Esophagus (tissue), 2 donors: ENCODE data around the gene ZFAND2A. TPM values are rescaled to one million over a fixed set of nuclear protein-coding genes. Genes with fewer than 3 reads are reported as not detected.
A peak's percentile ranks its signal among the peaks of the same experiment; 100 is the strongest.

Experiments
- H3K27ac ChIP-seq, 2 donors: one replicate each; pipeline ENCODE4 v1.5.1; 2013; ENCODE audit warnings: low read depth in 2 of 2, mild to moderate bottlenecking in 2 of 2, inconsistent platforms in 1 of 2, low read length in 1 of 2, moderate library complexity in 1 of 2
- H3K27me3 ChIP-seq, 2 donors: one replicate each; pipeline ENCODE4 v1.6.1; 2013; ENCODE audit warnings: low read length in 2 of 2, control low read depth in 1 of 2, mild to moderate bottlenecking in 1 of 2; ENCODE audit not compliant: insufficient read depth in 2 of 2, control insufficient read depth in 1 of 2
- H3K36me3 ChIP-seq, 2 donors: one replicate each; pipeline ENCODE4 v1.6.1; 2013; ENCODE audit warnings: low read length in 1 of 2; ENCODE audit not compliant: control insufficient read depth in 2 of 2, insufficient read depth in 2 of 2
- H3K4me1 ChIP-seq, 2 donors: one replicate each; pipeline ENCODE4 v1.6.1; 2013; ENCODE audit warnings: low read length in 1 of 2; ENCODE audit not compliant: control insufficient read depth in 2 of 2, insufficient read depth in 2 of 2
- H3K4me3 ChIP-seq, 2 donors: one replicate each; pipeline ENCODE4 v1.5.1; 2013; ENCODE audit warnings: low read length in 2 of 2, mild to moderate bottlenecking in 2 of 2, low read depth in 1 of 2, moderate library complexity in 1 of 2
- H3K9me3 ChIP-seq, 2 donors: one replicate each; pipeline ENCODE4 v1.6.1; 2013; ENCODE audit warnings: mild to moderate bottlenecking in 2 of 2, low read depth in 1 of 2, low read length in 1 of 2, moderate library complexity in 1 of 2; ENCODE audit not compliant: control insufficient read depth in 2 of 2, insufficient read depth in 1 of 2
- WGBS, 2 donors: extraction: QIAGEN DNeasy Blood & Tissue Kit; methylation state at CpG; one replicate each; pipeline ENCODE4 v1.1.7; 2013; 5-methylcytosine and 5-hydroxymethylcytosine counted together
- polyA plus RNA-seq, 2 donors: library from polyadenylated mRNA; stranded (reverse); fragments of 200-250 nt; gene quantifications; one replicate each; pipeline ENCODE4 v1.2.3, GENCODE V29; 2013
- donor health status: healthy with polysubstance abuse.
- donor health status: Bipolar disorder and iron deficiency.

Gene ZFAND2A
- polyA plus RNA-seq, 2 donors, result 24.8 to 38.1 TPM

- H3K36me3 ChIP-seq, result no peaks in the 10 kb centered on the region
- no peaks in the 10 kb centered on the region for H3K9me3 ChIP-seq
- H3K27me3 ChIP-seq, result no peaks in the 10 kb centered on the region
- no peak overlapping the region for H3K4me3 ChIP-seq
- H3K27ac ChIP-seq, result no peak overlapping the region
- H3K4me1 ChIP-seq, result peaks cover 0 to under 1% of the 10 kb centered on the region in 2 donors
- 81 to 84% methylated on average over 14 of the region's 14 CpGs for WGBS, 2 donors
Measured at GRCh38 chr7:1142051-1142635, 17.9 kb downstream of the ZFAND2A start.

- no peak overlapping the region for H3K27ac ChIP-seq
- 80 to 84% methylated on average over 6 of the region's 6 CpGs for WGBS, 2 donors
- peaks cover 0 to 4% of the 10 kb centered on the region in 2 donors for H3K4me1 ChIP-seq
- no peak overlapping the region for H3K4me3 ChIP-seq
- no peaks in the 10 kb centered on the region for H3K27me3 ChIP-seq
- H3K9me3 ChIP-seq, result no peaks in the 10 kb centered on the region
- H3K36me3 ChIP-seq, result no peaks in the 10 kb centered on the region
Measured at GRCh38 chr7:1141651-1142050, 18.3 kb downstream of the ZFAND2A start.

DNA sequence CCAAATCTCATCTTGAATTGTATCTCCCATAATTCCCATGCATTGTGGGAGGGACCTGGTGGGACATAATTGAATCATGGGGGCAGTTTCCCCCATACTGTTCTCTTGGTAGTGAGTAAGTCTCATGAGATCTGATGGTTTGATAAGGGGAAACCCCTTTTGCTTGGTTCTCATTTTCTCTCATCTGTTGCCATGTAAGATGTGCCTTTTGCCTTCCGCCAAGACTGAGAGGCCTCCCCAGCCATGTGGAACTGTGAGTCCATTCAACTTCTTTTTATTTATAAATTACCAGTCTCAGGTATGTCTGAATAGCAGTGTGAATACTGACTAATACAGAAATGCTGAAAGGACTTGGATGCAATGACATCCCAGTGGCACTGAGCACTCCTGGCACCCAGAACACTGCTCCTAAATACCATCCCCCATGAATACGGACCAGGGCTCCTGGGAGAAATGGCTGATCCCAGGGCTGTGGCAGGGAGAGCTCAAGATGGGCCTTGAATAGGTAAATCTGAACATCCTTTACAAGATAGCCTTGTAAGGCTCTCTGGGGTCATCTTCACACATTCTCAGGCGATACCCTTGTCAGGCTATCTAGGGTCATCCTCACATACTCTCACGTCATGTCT lies 19.4 kb downstream of the ZFAND2A start:
- Histone ChIP-seq H3K4me3 (no peak overlapping the region), H3K36me3 (no peaks in the 10 kb centered on the region), H3K27ac (no peak overlapping the region), H3K9me3 (no peaks in the 10 kb centered on the region), H3K27me3 (no peaks in the 10 kb centered on the region), H3K4me1 (peaks cover 0 to 4% of the 10 kb centered on the region in 2 donors)
- WGBS, 2 donors, result 86 to 87% methylated on average over 4 of the region's 4 CpGs

- no peaks in the 10 kb centered on the region for H3K9me3 ChIP-seq
- peak overlapping the region; percentile 70 to 80 for H3K4me3 ChIP-seq
- no peaks in the 10 kb centered on the region for H3K27me3 ChIP-seq
- H3K27ac ChIP-seq, result peak overlapping the region; percentile 53 to 57
- H3K36me3 ChIP-seq, result no peaks in the 10 kb centered on the region
- peaks cover 0 to 4% of the 10 kb centered on the region in 2 donors for H3K4me1 ChIP-seq
- 8 to 11% methylated on average over 30 to 51 of the region's 51 CpGs for WGBS, 2 donors
Measured at GRCh38 chr7:1137517-1138167, 22.4 kb downstream of the ZFAND2A start.

- H3K4me3 ChIP-seq, result peak overlapping the region; percentile 70 to 80
- no peaks in the 10 kb centered on the region for H3K9me3 ChIP-seq
- peak overlapping the region in 1 of 2 donors; percentile 13 for H3K27ac ChIP-seq
- peaks cover 0 to 4% of the 10 kb centered on the region in 2 donors for H3K4me1 ChIP-seq
- WGBS, 2 donors, result 16 to 19% methylated on average over 9 of the region's 9 CpGs
- H3K36me3 ChIP-seq, result no peaks in the 10 kb centered on the region
- H3K27me3 ChIP-seq, result no peaks in the 10 kb centered on the region
Measured at GRCh38 chr7:1136841-1137516, 23.0 kb downstream of the ZFAND2A start.

DNA sequence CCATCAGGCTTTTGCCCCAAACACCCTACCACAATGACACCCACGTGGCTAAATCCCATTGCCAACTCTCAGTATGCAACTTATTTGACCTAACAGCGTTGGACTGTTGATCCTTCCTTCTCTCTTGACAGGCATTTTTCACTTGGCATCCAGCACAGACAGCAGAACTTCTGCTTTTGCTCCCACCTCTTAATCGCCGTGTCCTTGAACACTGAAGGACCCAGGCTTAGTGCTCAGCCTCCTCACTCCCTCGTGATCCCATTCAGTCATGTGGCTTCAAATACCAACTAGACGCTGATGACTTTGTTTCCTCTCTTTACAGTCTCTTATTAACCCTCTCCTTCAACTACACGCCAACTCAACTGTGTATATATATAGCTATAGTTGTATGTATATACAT lies 25.0 kb downstream of the ZFAND2A start:
- peaks cover 0 to 4% of the 10 kb centered on the region in 2 donors for H3K4me1 ChIP-seq
- H3K4me3 ChIP-seq, result no peak overlapping the region
- WGBS, 2 donors, result 74 to 88% methylated on average over 7 of the region's 7 CpGs
- no peaks in the 10 kb centered on the region for H3K36me3 ChIP-seq
- no peaks in the 10 kb centered on the region for H3K9me3 ChIP-seq
- H3K27ac ChIP-seq, result no peak overlapping the region
- no peaks in the 10 kb centered on the region for H3K27me3 ChIP-seq

GRCh38 chr7:1131471-1132265 lies 28.3 kb downstream of the ZFAND2A start:
- no peaks in the 10 kb centered on the region for H3K4me1 ChIP-seq
- H3K27me3 ChIP-seq, result no peaks in the 10 kb centered on the region
- H3K36me3 ChIP-seq, result no peaks in the 10 kb centered on the region
- H3K9me3 ChIP-seq, result no peaks in the 10 kb centered on the region
- no peak overlapping the region for H3K4me3 ChIP-seq
- no peak overlapping the region for H3K27ac ChIP-seq
- 70 to 76% methylated on average over 2 of the region's 2 CpGs for WGBS, 2 donors

GRCh38 chr7:1130021-1130990 lies 29.7 kb downstream of the ZFAND2A start:
- Histone ChIP-seq H3K4me3 (no peak overlapping the region), H3K4me1 (peaks cover 0 to under 1% of the 10 kb centered on the region in 2 donors), H3K36me3 (no peaks in the 10 kb centered on the region), H3K27ac (no peak overlapping the region), H3K27me3 (no peaks in the 10 kb centered on the region), H3K9me3 (no peaks in the 10 kb centered on the region)
- WGBS, 2 donors, result 89 to 93% methylated on average over 26 of the region's 26 CpGs
